ENCODE results near the gene PRX. TPM values are rescaled to one million over a fixed set of nuclear protein-coding genes. Genes with fewer than 3 reads are reported as not detected.

Gene PRX, protein sequence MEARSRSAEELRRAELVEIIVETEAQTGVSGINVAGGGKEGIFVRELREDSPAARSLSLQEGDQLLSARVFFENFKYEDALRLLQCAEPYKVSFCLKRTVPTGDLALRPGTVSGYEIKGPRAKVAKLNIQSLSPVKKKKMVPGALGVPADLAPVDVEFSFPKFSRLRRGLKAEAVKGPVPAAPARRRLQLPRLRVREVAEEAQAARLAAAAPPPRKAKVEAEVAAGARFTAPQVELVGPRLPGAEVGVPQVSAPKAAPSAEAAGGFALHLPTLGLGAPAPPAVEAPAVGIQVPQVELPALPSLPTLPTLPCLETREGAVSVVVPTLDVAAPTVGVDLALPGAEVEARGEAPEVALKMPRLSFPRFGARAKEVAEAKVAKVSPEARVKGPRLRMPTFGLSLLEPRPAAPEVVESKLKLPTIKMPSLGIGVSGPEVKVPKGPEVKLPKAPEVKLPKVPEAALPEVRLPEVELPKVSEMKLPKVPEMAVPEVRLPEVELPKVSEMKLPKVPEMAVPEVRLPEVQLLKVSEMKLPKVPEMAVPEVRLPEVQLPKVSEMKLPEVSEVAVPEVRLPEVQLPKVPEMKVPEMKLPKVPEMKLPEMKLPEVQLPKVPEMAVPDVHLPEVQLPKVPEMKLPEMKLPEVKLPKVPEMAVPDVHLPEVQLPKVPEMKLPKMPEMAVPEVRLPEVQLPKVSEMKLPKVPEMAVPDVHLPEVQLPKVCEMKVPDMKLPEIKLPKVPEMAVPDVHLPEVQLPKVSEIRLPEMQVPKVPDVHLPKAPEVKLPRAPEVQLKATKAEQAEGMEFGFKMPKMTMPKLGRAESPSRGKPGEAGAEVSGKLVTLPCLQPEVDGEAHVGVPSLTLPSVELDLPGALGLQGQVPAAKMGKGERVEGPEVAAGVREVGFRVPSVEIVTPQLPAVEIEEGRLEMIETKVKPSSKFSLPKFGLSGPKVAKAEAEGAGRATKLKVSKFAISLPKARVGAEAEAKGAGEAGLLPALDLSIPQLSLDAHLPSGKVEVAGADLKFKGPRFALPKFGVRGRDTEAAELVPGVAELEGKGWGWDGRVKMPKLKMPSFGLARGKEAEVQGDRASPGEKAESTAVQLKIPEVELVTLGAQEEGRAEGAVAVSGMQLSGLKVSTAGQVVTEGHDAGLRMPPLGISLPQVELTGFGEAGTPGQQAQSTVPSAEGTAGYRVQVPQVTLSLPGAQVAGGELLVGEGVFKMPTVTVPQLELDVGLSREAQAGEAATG (N-terminal part only)
- total RNA-seq (1 to 10 TPM in 1 of 2 donors, under 1 TPM in 1; 0.56 to 1.0 TPM), polyA plus RNA-seq (under 1 TPM; 0.03 to 0.47 TPM)

DNA sequence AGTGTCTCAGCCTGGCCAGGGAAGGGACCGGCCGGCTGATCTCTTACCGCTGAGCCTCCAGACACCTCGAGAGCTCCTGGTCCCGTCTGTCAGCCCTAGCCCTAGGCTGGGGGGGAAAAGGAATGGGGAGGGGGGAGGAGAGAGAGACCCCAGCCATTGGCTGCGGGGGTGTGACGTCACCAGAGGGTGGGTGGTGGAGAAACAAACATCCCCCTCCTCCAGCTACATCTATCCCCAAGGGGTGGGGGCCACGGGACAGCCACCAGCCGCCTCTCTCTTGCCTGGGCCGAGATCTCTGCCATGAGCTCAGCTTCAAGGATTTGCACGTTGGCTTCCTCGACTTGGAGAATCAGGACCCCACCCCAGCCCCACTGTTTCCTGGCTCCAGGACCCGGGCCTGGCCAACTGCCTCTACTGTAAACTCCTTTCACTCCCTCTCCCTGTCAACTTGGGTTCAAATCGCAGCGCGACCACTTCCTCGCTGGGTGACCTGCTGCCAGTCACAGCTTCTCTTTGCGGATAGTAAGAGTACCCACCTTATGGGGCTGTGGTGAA, at the start of gene PRX:
PRX (minus strand) TSS at position 88 of the 555 bp plus-strand sequence. CDS start 5,446 bp downstream, outside the sequence.
- H3K4me3 ChIP-seq (ENCODE audit: low read depth in 1 of 3, low read length in 3 of 3) = no peak within 1 kb of the TSS
- no peak for DNase-seq (ENCODE audit: low spot score)
- 41% methylated on average over 18 of the region's 18 CpGs for whole genome bisulfite sequencing
- no peaks in the 10 kb centered on the region for H3K27me3 ChIP-seq (ENCODE audit: control insufficient read depth in 4 of 4, insufficient read depth in 4 of 4, low read length in 3 of 4)
- TF ChIP-seq YY1 (IDR thresholded peaks at IDR 0.05) = no peak
- TF ChIP-seq, protein P1, sequence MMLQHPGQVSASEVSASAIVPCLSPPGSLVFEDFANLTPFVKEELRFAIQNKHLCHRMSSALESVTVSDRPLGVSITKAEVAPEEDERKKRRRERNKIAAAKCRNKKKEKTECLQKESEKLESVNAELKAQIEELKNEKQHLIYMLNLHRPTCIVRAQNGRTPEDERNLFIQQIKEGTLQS (IDR thresholded peaks at IDR 0.05) = no peak
- TF ChIP-seq, protein P2, sequence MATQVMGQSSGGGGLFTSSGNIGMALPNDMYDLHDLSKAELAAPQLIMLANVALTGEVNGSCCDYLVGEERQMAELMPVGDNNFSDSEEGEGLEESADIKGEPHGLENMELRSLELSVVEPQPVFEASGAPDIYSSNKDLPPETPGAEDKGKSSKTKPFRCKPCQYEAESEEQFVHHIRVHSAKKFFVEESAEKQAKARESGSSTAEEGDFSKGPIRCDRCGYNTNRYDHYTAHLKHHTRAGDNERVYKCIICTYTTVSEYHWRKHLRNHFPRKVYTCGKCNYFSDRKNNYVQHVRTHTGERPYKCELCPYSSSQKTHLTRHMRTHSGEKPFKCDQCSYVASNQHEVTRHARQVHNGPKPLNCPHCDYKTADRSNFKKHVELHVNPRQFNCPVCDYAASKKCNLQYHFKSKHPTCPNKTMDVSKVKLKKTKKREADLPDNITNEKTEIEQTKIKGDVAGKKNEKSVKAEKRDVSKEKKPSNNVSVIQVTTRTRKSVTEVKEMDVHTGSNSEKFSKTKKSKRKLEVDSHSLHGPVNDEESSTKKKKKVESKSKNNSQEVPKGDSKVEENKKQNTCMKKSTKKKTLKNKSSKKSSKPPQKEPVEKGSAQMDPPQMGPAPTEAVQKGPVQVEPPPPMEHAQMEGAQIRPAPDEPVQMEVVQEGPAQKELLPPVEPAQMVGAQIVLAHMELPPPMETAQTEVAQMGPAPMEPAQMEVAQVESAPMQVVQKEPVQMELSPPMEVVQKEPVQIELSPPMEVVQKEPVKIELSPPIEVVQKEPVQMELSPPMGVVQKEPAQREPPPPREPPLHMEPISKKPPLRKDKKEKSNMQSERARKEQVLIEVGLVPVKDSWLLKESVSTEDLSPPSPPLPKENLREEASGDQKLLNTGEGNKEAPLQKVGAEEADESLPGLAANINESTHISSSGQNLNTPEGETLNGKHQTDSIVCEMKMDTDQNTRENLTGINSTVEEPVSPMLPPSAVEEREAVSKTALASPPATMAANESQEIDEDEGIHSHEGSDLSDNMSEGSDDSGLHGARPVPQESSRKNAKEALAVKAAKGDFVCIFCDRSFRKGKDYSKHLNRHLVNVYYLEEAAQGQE (IDR thresholded peaks at IDR 0.05) = no peak
- no peak for TF ChIP-seq FOXA2 (IDR thresholded peaks at IDR 0.05)
- no peak for TF ChIP-seq NR2F2 (IDR thresholded peaks at IDR 0.05)
- TF ChIP-seq, protein P3, sequence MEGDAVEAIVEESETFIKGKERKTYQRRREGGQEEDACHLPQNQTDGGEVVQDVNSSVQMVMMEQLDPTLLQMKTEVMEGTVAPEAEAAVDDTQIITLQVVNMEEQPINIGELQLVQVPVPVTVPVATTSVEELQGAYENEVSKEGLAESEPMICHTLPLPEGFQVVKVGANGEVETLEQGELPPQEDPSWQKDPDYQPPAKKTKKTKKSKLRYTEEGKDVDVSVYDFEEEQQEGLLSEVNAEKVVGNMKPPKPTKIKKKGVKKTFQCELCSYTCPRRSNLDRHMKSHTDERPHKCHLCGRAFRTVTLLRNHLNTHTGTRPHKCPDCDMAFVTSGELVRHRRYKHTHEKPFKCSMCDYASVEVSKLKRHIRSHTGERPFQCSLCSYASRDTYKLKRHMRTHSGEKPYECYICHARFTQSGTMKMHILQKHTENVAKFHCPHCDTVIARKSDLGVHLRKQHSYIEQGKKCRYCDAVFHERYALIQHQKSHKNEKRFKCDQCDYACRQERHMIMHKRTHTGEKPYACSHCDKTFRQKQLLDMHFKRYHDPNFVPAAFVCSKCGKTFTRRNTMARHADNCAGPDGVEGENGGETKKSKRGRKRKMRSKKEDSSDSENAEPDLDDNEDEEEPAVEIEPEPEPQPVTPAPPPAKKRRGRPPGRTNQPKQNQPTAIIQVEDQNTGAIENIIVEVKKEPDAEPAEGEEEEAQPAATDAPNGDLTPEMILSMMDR (IDR thresholded peaks at IDR 0.05; ENCODE audit: low read depth, low read length, missing input control) = no peak
- no peak for TF ChIP-seq RAD21 (IDR thresholded peaks at IDR 0.05)
- TF ChIP-seq HNF4A (conservative IDR thresholded peaks at IDR 0.05) = no peak
- no peak for TF ChIP-seq JUND (IDR thresholded peaks at IDR 0.05)
- TF ChIP-seq FOXA1 (IDR thresholded peaks at IDR 0.05) = no peak
- no peak within 1 kb of the TSS for H3K9ac ChIP-seq (ENCODE audit: low read depth in 1 of 2, low read length in 2 of 2)
- H3K9me3 ChIP-seq (ENCODE audit: control insufficient read depth in 4 of 4, low read length in 3 of 4) = no peaks in the 10 kb centered on the region
- no peaks in the 10 kb centered on the region for H3K4me1 ChIP-seq (ENCODE audit: control insufficient read depth in 4 of 4, insufficient read depth in 4 of 4, low read length in 3 of 4)
- no peak within 1 kb of the TSS for H3K27ac ChIP-seq (ENCODE audit: low read depth in 1 of 2, low read length in 2 of 2)
- no peaks in the 10 kb centered on the region for H3K36me3 ChIP-seq (ENCODE audit: control insufficient read depth in 4 of 4, insufficient read depth in 3 of 4, low read depth in 1 of 4, low read length in 3 of 4)

DNA sequence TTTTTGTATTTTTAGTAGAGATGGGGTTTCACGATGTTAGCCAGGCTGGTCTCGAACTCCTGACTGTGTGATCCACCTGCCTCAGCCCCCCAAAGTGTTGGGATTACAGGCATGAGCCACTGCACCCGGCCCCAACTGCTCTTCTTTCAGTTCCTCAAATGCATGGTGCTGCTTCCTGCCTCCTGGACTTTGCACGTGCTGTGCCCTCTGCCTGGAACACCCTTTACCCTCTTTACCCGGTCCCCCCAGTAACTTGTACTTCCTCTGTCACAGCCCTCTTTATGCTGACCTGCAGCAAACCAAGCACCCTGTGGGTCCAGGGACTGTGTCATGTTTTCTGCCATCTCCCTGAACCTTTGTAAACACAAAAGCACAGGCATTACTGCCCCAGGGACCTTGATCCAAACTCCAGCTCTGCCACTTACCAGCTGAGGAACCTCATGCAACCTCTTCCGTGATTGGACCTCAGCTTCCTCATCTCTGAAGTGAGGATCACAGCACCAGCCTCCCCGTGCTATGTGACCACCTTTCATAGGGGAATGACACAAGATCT, 48.6 kb upstream of the PRX start:
- Histone ChIP-seq H3K4me1 (ENCODE audit: control insufficient read depth in 4 of 4, insufficient read depth in 4 of 4, low read length in 3 of 4) (peaks cover 5 to 46% (median 34%) of the 10 kb centered on the region in 4 donors), H3K27ac (ENCODE audit: low read depth in 1 of 2, low read length in 2 of 2) (peak overlapping the region; percentile 10 to 68)
- 42% methylated on average over 7 of the region's 7 CpGs for WGBS
- peak; percentile 78 for TF ChIP-seq SP1 (IDR thresholded peaks at IDR 0.05)
- TF ChIP-seq, protein P4, sequence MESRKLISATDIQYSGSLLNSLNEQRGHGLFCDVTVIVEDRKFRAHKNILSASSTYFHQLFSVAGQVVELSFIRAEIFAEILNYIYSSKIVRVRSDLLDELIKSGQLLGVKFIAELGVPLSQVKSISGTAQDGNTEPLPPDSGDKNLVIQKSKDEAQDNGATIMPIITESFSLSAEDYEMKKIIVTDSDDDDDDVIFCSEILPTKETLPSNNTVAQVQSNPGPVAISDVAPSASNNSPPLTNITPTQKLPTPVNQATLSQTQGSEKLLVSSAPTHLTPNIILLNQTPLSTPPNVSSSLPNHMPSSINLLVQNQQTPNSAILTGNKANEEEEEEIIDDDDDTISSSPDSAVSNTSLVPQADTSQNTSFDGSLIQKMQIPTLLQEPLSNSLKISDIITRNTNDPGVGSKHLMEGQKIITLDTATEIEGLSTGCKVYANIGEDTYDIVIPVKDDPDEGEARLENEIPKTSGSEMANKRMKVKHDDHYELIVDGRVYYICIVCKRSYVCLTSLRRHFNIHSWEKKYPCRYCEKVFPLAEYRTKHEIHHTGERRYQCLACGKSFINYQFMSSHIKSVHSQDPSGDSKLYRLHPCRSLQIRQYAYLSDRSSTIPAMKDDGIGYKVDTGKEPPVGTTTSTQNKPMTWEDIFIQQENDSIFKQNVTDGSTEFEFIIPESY (IDR thresholded peaks at IDR 0.05) = no peak
- TF ChIP-seq YY1 (IDR thresholded peaks at IDR 0.05) = peak; percentile 28
- TF ChIP-seq HNF4A (conservative IDR thresholded peaks at IDR 0.05) = peak; percentile 91 to 92
- TF ChIP-seq, protein P3 (IDR thresholded peaks at IDR 0.05; ENCODE audit: low read depth, low read length, missing input control) = no peak
- TF ChIP-seq HNF4G (IDR thresholded peaks at IDR 0.05) = peak; percentile 61
- TF ChIP-seq FOXA1 (IDR thresholded peaks at IDR 0.05) = no peak
- no peak for TF ChIP-seq RAD21 (IDR thresholded peaks at IDR 0.05)
- TF ChIP-seq GABPA (IDR thresholded peaks at IDR 0.05 in 1 of 2, conservative IDR thresholded peaks at IDR 0.05 in 1 of 2) = peak in 1 of 2 donors; percentile 33
- peak; percentile 70 to 74 for TF ChIP-seq RXRA (IDR thresholded peaks at IDR 0.05)
- TF ChIP-seq EGR1 (IDR thresholded peaks at IDR 0.05; ENCODE audit: low read depth in 2 of 2) = no peak
- TF ChIP-seq JUND (IDR thresholded peaks at IDR 0.05) = no peak

More for the DNA sequence above, 48.6 kb upstream of the PRX start:
- DNase-seq (ENCODE audit: low spot score) = no peak
- Histone ChIP-seq H3K9me3 (ENCODE audit: control insufficient read depth in 4 of 4, low read length in 3 of 4) (no peaks in the 10 kb centered on the region), H3K4me3 (ENCODE audit: low read depth in 1 of 3, low read length in 3 of 3) (no peak overlapping the region), H3K27me3 (ENCODE audit: control insufficient read depth in 4 of 4, insufficient read depth in 4 of 4, low read length in 3 of 4) (no peaks in the 10 kb centered on the region), H3K9ac (ENCODE audit: low read depth in 1 of 2, low read length in 2 of 2) (no peak overlapping the region), H3K36me3 (ENCODE audit: control insufficient read depth in 4 of 4, insufficient read depth in 3 of 4, low read depth in 1 of 4, low read length in 3 of 4) (peaks cover 0 to 5% (median 2%) of the 10 kb centered on the region in 4 donors)
